HepG2 (cell line): Measurements from ENCODE around the gene GNPAT. TPM values are rescaled to one million over a fixed set of nuclear protein-coding genes. Genes with fewer than 3 reads are reported as not detected.

Source experiments
- ARID5B ChIP-seq: IDR thresholded peaks from 2 replicates; pipeline ENCODE4 v1.4.0; 2020; ENCODE audit warnings: mild to moderate bottlenecking, missing genetic modification reagents
- CCDC6 ChIP-seq: sonication (generic); formaldehyde crosslinking; IDR thresholded peaks from 2 replicates; pipeline ENCODE4 v1.8.1; 2022; ENCODE audit warnings: mild to moderate bottlenecking, missing genetic modification reagents, moderate library complexity
- DPF2 ChIP-seq: sonication (generic); formaldehyde crosslinking; IDR thresholded peaks from 2 replicates; pipeline ENCODE4 v1.4.0; 2020; ENCODE audit warnings: mild to moderate bottlenecking, low read depth, missing genetic modification reagents, borderline replicate concordance
- EHMT2 ChIP-seq: fragments of 200-600 bp; sonication (generic); IDR thresholded peaks from 2 replicates; pipeline ENCODE4 v1.7.0; 2017; ENCODE audit warnings: antibody characterized with exemption, low read depth, low read length, borderline replicate concordance
- GABPB1 ChIP-seq: IDR thresholded peaks from 2 replicates; pipeline ENCODE4 v1.6.1; 2016; ENCODE audit warnings: mild to moderate bottlenecking, missing genetic modification reagents, moderate library complexity, missing compliant biosample characterization
- GZF1 ChIP-seq: sonication (generic); formaldehyde crosslinking; IDR thresholded peaks from 2 replicates; pipeline ENCODE4 v1.5.1; 2020; ENCODE audit warnings: mild to moderate bottlenecking, missing genetic modification reagents
- HMGXB4 ChIP-seq, 2 experiments: sonication (generic) in 1 of 2; formaldehyde crosslinking in 1 of 2; IDR thresholded peaks; 2 replicates each; pipeline versions ENCODE4 v1.4.0 to v1.6.1; 2018 to 2020; ENCODE audit warnings: missing genetic modification reagents in 2 of 2, borderline replicate concordance in 1 of 2, low read depth in 1 of 2, mild to moderate bottlenecking in 1 of 2, missing biosample characterization in 1 of 2
- HNRNPLL ChIP-seq: fragments of 200-400 bp; formaldehyde crosslinking; IDR thresholded peaks from 2 replicates; pipeline ENCODE4 v1.6.1; 2017; ENCODE audit warnings: mild to moderate bottlenecking, low read depth, low read length; ENCODE audit not compliant: poor library complexity, severe bottlenecking
- HOXA7 ChIP-seq: sonication (generic); formaldehyde crosslinking; IDR thresholded peaks from 2 replicates; pipeline ENCODE4 v1.8.1; 2022; ENCODE audit warnings: mild to moderate bottlenecking, missing genetic modification reagents, moderate library complexity
- MED8 ChIP-seq: sonication (generic); formaldehyde crosslinking; IDR thresholded peaks from 2 replicates; pipeline ENCODE4 v1.8.1; 2023; ENCODE audit warnings: mild to moderate bottlenecking, missing genetic modification reagents; ENCODE audit not compliant: insufficient replicate concordance
- NFATC3 ChIP-seq: sonication (generic); formaldehyde crosslinking; IDR thresholded peaks from 2 replicates; pipeline ENCODE4 v1.5.1; 2020; ENCODE audit warnings: mild to moderate bottlenecking, missing genetic modification reagents
- NR2F1 ChIP-seq, 2 experiments: fragments of 450-650 bp in 1 of 2; formaldehyde crosslinking in 1 of 2; IDR thresholded peaks; 2 replicates each; pipeline versions ENCODE4 v1.5.0 to v1.6.1; 2016 to 2020; ENCODE audit warnings: mild to moderate bottlenecking in 1 of 2, missing compliant biosample characterization in 1 of 2, missing genetic modification reagents in 1 of 2, moderate library complexity in 1 of 2
- PAWR ChIP-seq: sonication (generic); formaldehyde crosslinking; IDR thresholded peaks from 2 replicates; pipeline ENCODE4 v1.4.0; 2020; ENCODE audit warnings: missing genetic modification reagents, mild to moderate bottlenecking, borderline replicate concordance
- POLR2A ChIP-seq, 2 experiments: IDR thresholded peaks; 2 replicates each; pipeline ENCODE4 v1.6.1; 2011; ENCODE audit warnings: low read depth in 2 of 2, low read length in 2 of 2, mild to moderate bottlenecking in 1 of 2, moderate library complexity in 1 of 2; ENCODE audit not compliant: insufficient read depth in 1 of 2
- PRDM4 ChIP-seq: sonication (generic); formaldehyde crosslinking; IDR thresholded peaks from 2 replicates; pipeline ENCODE4 v1.9.0; 2021; ENCODE audit warnings: missing genetic modification reagents, borderline replicate concordance
- RNF2 ChIP-seq: fragments of 450-650 bp; conservative IDR thresholded peaks from 2 replicates; pipeline ENCODE4 v1.6.1; 2016; ENCODE audit warnings: low read depth
- RXRB ChIP-seq: IDR thresholded peaks from 2 replicates; pipeline ENCODE4 v1.6.1; 2016; ENCODE audit warnings: borderline replicate concordance, missing genetic modification reagents, missing compliant biosample characterization
- ZFAT ChIP-seq: sonication (generic); formaldehyde crosslinking; conservative IDR thresholded peaks from 2 replicates; pipeline ENCODE4 v1.8.1; 2023; ENCODE audit warnings: missing genetic modification reagents, inconsistent platforms
- ZNF138 ChIP-seq: sonication (generic); formaldehyde crosslinking; IDR thresholded peaks from 2 replicates; pipeline ENCODE4 v1.5.0; 2020; ENCODE audit warnings: mild to moderate bottlenecking, low read depth, missing genetic modification reagents
- ZNF180 ChIP-seq: sonication (generic); formaldehyde crosslinking; IDR thresholded peaks from 2 replicates; pipeline ENCODE4 v1.4.0; 2020; ENCODE audit warnings: low read depth, missing genetic modification reagents, borderline replicate concordance
- polyA plus RNA-seq, 8 experiments: library from polyadenylated mRNA; depleted of rRNA in 3 of 8; stranded (reverse) in 7 of 8; unstranded in 1 of 8; fragments of >200 nt; fragmentation: Illumina TruSeq in 4 of 8; extraction: Trizol in 4 of 8; gene quantifications; 2 replicates each; pipeline versions ENCODE4 v1.2.1 to v1.2.3, GENCODE V29; 2011 to 2016; ENCODE audit warnings: low read depth in 4 of 8, missing spikeins in 1 of 8, mixed read lengths in 1 of 8; ENCODE audit not compliant: insufficient read depth in 1 of 8
- total RNA-seq, 5 experiments: library from RNA; depleted of rRNA; stranded (reverse); fragments of >200 nt; fragmentation: Illumina TruSeq; extraction: Trizol; gene quantifications; 2 replicates each; pipeline ENCODE4 v1.2.3, GENCODE V29; 2016; ENCODE audit warnings: low read depth in 1 of 5

The GNPAT gene
- total and polyA plus RNA-seq, 2 of the 13 experiments (the other 11 are each of a cell fraction or from before 2014, with no cell fraction given): 58.3 to 114 TPM

- TF ChIP-seq POLR2A (IDR thresholded peaks at IDR 0.05; ENCODE audit: insufficient read depth in 1 of 2, low read depth in 2 of 2, low read length in 2 of 2) (peak; percentile 89), NFATC3 (CRISPR knock-in tag) (no peak; the same call in 1 of the 2 replicates), PRDM4 (CRISPR knock-in tag) (no peak), RXRB (no peak; the same call in 1 of the 2 replicates), EHMT2 (no peak), HMGXB4 (CRISPR knock-in tag; IDR thresholded peaks at IDR 0.05; ENCODE audit: borderline replicate concordance in 1 of 2, low read depth in 1 of 2) (peak in 1 of 2 experiments; percentile 75; a peak in 3 of 4 replicates), GZF1 (CRISPR knock-in tag) (no peak), ZNF180 (CRISPR knock-in tag) (no peak), GABPB1 (peak; percentile 94), HOXA7 (no peak), CCDC6 (CRISPR knock-in tag) (no peak), NR2F1 (CRISPR knock-in tag; IDR thresholded peaks at IDR 0.05) (no peak), ARID5B (peak; percentile 36), MED8 (CRISPR knock-in tag) (peak; percentile 83), HNRNPLL (peak; percentile 67), ZFAT (CRISPR knock-in tag) (0 out of 2 replicates have a peak, but pooled peaks have one; percentile 55), RNF2 (0 out of 2 replicates have a peak, but pooled peaks have one; percentile 71), PAWR (CRISPR knock-in tag) (peak; percentile 35; the same call in 1 of the 2 replicates), DPF2 (no peak), ZNF138 (CRISPR knock-in tag) (0 out of 2 replicates have a peak, but pooled peaks have one; percentile 66)
Observed at GRCh38 chr1:231240883-231241735, at the start of gene GNPAT (continued).
